HG02981 (cell line): ENCODE measurements around the gene DMC1.
A peak's percentile ranks its signal among the peaks of the same experiment; 100 is the strongest.
"Not testable (repeated sequence)": the region's sequence is repeated elsewhere in the genome, so short reads cannot be mapped to it uniquely, and the experiment has no call there.

Experiments used
- ATAC-seq: cut with Tn5 transposase; IDR thresholded peaks from one replicate; pipeline ENCODE4 v1.9.1; 2021; ENCODE audit warnings: mild to moderate bottlenecking, moderate library complexity; ENCODE audit not compliant: unreplicated experiment

DMC1 gene, protein sequence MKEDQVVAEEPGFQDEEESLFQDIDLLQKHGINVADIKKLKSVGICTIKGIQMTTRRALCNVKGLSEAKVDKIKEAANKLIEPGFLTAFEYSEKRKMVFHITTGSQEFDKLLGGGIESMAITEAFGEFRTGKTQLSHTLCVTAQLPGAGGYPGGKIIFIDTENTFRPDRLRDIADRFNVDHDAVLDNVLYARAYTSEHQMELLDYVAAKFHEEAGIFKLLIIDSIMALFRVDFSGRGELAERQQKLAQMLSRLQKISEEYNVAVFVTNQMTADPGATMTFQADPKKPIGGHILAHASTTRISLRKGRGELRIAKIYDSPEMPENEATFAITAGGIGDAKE

DNA sequence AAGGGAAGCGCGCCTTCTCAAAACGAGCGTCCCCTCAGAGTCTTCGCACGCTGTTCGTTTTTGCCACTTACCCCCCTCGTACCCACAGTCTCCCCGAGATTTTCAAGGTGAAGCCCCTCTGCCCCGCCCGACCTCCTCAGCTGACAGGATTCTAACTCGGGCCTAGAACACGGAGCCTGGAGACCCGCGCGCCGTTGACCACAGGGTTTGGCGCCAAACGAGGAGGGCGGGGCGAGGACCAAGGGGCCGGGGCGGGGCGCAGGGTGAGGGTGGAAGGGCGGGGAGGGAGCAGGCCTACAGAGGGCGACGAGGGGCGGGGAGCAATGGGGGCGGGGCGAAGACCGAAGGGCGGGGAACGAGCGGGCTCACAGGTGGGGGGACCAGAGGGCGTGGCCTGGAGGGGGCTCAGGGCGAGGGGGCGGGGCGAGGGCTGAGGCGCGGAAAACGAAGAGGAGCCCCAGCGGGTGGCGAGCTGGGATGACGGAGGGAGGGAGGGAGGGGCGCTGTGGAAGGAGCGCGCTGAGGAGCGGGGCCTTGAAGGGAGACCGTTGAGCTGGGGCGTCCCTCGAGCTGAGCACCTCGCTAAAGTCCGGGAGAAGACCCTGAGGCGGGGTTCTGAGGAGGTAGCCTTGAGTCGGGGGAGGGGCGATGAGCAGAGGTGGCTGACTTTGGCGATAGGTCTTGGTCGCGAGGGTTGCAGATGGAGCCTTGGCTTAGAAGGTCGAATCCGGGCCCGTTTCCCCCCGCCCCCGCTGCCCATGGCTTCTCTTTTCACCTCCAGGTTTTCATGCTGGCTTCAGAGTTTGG, at the start of gene DMC1:
TSS of gene DMC1 (minus strand) at position 212 of the 807 bp plus-strand sequence. CDS start 1,927 bp downstream, outside the sequence.
- ATAC-seq: peak; percentile 60

GRCh38 chr22:38618682-38619081, 48.7 kb upstream of the DMC1 start:
- ATAC-seq: no peak

DNA sequence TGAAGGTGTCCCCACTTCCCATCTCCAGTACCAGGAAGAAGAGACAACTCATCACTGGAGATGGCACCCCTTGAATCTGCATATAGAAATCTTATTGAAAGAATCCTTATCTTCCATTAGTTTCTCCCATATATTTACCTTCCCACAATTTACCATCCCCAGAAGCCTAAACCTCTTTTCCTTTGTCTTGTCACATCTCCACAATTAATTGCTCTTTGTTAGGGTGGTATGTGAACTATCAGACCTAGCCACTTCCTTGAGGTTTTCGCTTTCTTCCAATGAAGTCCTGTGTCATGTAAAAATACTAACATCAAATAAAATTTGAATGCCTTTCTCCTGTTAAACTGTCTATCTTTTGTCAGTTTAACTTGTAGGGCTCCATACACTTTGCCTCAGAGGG, 48.3 kb upstream of the DMC1 start:
- no peak for ATAC-seq

GRCh38 chr22:38615064-38615405, 45.1 kb upstream of the DMC1 start:
- ATAC-seq: not testable (repeated sequence)

- no peak for ATAC-seq
Measured at GRCh38 chr22:38614332-38615063, 44.5 kb upstream of the DMC1 start.

DNA sequence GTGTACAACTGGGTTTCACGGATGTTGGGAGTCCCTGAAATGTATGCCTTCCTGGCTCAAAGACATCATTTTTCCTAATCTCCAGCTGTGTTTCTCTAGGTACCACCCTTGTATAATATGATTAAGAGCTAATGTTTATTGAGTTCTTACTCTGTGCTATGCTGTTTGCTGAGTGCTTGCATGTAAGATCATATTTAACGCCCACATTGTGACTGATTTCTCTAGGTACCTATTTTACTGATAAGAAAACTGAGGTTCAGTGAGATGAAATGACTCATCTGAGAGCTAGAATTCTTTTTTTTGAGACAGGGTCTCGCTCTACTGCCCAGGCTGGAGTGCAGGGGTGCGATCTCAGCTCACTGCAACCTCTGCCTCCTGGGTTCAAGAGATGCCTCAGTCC, 43.6 kb upstream of the DMC1 start:
- ATAC-seq: no peak

GRCh38 chr22:38612217-38613006, 42.4 kb upstream of the DMC1 start:
- ATAC-seq: no peak

DNA sequence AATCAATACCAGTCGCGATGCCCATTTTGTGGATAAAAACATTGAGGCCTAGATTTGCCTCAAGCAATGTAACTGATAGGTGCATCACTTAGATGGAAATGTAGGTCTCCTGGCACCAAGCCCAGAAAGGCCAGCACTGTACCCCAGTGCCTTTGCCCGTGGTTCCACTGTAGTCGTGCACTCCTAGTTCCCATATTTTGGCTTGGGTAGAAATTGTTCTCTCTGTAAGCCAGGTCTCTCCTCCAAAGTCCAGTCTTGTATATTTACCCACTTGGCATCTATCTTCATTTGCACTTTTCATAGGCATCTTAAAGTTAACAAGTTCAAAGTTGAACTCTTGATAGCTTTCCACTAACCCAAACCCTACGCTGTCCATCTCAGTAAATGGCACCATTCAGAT, 41.6 kb upstream of the DMC1 start:
- no peak for ATAC-seq

- ATAC-seq: no peak
Measured at GRCh38 chr22:38610234-38610633, 40.3 kb upstream of the DMC1 start.

DNA sequence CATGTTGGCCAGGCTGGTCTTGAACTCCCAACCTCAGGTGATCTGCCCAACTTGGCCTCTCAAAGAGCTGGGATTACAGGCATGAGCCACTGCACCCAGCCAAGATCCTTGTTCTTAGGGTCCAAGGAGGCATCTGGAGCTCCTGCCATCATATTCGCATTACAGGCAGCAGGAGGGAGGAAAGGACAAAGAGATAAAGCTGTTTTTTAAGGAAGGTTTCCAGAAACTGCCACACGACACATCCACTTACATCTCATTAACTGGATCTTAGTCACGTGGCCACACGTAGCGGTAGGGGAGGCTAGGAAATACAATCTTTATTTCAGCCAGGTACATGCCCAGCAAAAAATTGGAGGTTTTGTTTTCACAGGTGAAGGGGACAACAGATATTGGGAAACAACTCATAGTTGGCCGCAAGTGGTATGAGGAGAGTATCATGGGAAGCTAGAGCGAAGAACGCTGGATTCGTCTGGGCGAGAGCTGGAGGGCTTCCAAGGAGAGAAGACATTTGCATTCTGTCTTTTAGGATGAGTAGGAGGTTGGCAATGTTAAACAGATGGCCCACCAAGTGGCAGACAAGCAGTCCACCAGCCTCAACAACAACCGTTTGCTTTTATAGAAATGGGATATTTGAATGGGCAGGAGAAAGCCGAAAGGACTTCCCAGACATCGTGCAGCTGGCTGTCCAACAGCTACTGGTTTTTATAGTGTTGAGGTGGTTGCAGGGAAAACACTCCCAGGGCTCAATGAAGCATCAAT, 39.2 kb upstream of the DMC1 start:
- no peak for ATAC-seq

- no peak for ATAC-seq
Measured at GRCh38 chr22:38607680-38608079, 37.7 kb upstream of the DMC1 start.

- no peak for ATAC-seq
Measured at GRCh38 chr22:38602166-38602565, 32.2 kb upstream of the DMC1 start.

GRCh38 chr22:38601221-38601764, 31.3 kb upstream of the DMC1 start:
- no peak for ATAC-seq

DNA sequence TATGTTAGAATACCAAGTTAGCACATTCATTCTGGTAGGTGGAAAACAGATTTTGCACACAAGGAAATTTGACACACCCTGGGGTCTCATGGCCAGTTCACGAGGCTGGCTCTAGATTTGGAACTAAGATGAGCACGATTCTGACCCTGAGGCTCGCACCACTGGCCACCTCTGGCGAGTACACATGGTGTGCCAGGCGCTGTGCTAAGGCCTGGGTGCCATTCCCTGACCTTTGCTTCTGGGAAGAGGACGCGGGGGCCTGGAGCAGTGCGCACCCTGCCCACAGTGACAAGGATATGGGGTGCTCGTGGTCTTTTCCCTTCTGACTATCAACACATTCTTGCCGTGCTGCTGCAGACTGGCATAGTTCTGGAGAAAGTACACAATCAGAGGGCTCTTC, 29.5 kb upstream of the DMC1 start:
- ATAC-seq: no peak

GRCh38 chr22:38582923-38583322, 12.9 kb upstream of the DMC1 start:
- ATAC-seq: not testable (repeated sequence)

DNA sequence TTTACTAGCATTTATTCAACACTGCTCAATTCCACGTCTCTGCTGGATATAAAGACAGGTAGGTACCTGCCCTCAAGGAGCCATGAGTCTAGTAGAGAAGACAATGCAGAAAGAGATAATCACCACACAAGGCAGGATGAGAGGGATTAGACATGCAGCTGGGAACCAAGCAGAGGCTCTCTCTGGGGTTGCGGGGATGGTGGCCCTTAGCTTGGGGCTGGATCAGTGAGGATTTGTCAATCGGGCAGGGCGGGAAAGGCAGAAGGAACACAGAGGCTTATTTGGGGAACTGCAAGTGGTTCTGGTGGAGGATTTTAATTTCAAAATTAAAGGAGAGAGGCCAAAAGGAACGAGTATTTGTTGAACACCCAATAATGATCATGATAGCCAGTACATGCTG, 8.5 kb upstream of the DMC1 start:
- no peak for ATAC-seq

- ATAC-seq: no peak
Measured at GRCh38 chr22:38572065-38572464, 2.1 kb upstream of the DMC1 start.

GRCh38 chr22:38570779-38571364, 889 bp upstream of the DMC1 start:
- ATAC-seq: no peak

DNA sequence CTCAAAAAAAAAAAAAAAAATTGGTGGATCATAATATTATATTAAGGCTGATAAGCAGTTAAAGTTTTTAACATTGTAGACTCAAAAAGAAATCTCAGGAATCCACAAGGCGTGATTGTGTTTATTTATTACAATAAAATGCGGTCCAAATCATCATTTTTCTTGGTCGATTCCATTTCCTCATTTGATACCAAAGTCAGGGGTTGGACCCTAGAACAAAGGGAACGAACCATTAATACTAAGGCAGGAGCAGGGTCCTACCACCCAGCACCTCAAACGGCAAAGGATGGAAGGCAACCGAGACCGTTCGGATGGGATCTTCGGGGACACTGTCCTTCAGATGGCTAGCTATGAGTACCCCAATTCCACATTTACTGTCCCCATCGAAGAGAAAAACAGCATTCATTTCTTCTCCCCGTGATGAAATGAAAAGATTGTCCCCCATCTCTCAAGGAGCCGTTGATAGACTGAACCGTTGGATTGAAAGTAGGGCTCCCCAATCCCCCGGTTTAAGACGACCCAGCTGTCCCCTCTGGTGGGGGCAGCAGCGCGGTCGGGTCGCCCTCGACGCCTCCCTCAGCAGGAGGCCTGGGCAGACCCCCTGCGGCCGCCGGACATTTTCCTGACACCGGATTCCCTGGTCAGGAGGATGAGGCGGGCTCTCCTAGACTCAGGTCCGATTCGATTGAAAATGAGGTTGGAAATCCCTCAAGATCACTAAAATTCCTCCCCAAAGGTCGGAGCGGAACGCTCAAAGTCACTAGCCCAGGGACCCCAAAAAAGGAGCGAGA, 607 bp downstream of the DMC1 start:
- ATAC-seq: no peak
